Amniotic epithelial cell (primary cell): ENCODE results near the gene PEA15.

Experiments
- DNase-seq: peaks from one replicate; pipeline ENCODE4 v3.0.0-alpha.2; 2010; ENCODE audit warnings: low read depth

The PEA15 gene, protein sequence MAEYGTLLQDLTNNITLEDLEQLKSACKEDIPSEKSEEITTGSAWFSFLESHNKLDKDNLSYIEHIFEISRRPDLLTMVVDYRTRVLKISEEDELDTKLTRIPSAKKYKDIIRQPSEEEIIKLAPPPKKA

DNA sequence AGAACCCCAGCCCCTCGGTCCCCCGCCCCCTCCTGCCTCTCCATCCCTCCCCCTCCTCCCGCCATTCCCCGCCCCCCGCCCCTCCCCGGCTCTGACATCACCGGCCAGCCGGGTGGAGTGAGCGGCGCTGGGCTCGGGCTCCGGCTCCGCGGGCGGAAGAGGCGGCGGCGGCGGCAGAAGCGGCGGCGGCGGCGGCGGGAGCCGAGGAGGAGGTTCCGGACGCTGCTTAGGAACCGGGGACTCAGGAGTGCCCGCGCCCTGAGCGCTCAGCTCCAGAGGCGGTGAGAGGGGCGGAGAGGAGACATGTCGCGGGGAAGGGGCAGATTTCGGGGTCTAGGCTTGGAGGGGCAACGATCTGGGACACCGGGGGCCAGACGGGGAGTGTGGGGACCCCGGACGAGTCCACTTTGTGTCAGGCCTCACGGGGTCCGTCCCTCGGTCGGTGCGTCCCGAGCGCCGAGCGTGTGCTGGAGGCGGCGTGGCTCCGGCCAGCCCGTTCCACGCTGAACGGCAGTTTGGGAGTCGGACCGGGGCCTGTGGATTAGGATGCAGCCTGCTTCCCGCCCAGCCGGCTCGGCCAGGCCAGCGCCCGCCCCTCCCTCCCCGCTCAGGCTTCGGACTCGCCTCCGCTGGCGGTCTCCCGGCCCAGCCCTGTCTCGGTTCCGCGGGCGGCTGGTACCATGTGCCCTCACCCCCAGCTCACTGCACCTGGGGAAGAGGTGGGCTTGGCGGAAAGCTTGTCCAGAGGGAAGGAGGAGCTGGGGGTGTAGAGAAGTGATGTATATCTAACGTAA, at the start of gene PEA15:
TSS of gene PEA15 (plus strand) at position 143 of the 794 bp plus-strand sequence. CDS start 6,161 bp downstream, outside the sequence.
- peak; percentile 49 for DNase-seq

- DNase-seq = no peak
Measured at GRCh38 chr1:160156361-160156760, 48.8 kb upstream of the PEA15 start.

DNA sequence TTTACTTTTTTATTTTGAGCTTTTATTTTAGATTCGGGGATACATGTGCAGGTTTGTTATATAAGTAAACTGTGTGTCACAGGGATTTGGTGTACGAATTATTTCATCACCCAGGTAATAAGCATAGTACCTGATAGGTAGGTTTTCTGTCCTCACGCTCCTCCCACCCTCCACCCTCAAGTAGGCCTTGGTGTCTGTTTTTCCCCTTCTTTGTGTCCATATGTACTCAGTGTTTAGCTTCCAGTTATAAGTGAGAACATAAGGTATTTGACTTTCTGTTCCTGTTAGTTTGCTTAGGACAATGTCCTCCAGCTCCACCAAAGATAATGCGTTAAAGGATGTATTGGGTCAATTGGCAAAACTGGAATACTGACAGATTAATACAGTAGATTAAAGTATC, 48.0 kb upstream of the PEA15 start:
- no peak for DNase-seq

DNA sequence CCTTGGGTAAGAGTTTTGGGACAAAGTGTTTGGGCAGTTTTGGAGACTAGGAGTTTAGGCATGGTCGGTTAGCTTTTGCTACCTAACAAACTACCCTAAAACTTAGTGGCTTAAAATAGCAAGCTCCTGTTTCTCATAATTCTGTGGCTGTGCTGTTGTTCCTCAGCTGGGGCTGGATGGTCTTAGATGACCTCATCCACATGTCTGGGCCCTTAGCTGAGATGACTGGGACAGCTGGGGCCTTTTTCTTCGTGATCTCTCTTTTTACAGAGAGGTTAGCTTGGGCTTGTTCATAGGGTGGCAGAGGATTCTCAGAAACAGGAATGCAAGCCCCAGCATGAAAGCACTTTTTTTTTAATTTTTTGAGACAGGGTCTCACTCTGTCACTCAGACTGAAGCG, 47.2 kb upstream of the PEA15 start:
- no peak for DNase-seq

GRCh38 chr1:160158534-160158933, 46.6 kb upstream of the PEA15 start:
- no peak for DNase-seq

- DNase-seq = no peak
Measured at GRCh38 chr1:160159846-160160245, 45.3 kb upstream of the PEA15 start.

GRCh38 chr1:160161965-160162705, 43.0 kb upstream of the PEA15 start:
- DNase-seq = peak; percentile 15

GRCh38 chr1:160162931-160163330, 42.3 kb upstream of the PEA15 start:
- no peak for DNase-seq

DNA sequence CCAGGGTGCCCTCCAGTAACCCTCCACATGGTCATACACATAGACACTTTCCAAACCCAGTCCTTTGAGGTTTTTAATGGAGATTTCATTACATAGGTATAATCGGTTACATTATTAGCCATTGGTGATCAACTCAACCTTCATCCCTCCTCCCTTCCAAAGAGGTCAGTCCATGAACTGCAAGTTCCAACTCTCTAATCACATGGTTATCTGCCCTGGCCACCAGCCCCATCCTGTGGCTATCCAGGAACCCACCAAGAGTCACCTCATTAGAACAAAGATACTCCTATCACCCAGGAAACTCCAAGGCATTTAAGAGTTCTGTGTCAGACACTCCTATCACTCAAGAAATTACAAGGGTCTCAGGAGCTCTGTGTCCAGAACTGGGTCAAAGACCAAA, 41.6 kb upstream of the PEA15 start:
- no peak for DNase-seq

DNA sequence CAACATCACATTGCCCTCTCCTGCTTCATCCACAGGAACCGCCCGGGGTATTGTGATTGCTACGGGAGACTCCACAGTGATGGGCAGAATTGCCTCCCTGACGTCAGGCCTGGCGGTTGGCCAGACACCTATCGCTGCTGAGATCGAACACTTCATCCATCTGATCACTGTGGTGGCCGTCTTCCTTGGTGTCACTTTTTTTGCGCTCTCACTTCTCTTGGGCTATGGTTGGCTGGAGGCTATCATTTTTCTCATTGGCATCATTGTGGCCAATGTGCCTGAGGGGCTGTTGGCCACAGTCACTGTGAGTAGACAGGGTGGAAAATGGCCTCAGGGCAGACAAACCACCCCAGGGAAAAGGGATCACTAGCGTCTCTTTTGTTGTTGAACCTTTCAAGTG, 41.1 kb upstream of the PEA15 start:
- no peak for DNase-seq

DNA sequence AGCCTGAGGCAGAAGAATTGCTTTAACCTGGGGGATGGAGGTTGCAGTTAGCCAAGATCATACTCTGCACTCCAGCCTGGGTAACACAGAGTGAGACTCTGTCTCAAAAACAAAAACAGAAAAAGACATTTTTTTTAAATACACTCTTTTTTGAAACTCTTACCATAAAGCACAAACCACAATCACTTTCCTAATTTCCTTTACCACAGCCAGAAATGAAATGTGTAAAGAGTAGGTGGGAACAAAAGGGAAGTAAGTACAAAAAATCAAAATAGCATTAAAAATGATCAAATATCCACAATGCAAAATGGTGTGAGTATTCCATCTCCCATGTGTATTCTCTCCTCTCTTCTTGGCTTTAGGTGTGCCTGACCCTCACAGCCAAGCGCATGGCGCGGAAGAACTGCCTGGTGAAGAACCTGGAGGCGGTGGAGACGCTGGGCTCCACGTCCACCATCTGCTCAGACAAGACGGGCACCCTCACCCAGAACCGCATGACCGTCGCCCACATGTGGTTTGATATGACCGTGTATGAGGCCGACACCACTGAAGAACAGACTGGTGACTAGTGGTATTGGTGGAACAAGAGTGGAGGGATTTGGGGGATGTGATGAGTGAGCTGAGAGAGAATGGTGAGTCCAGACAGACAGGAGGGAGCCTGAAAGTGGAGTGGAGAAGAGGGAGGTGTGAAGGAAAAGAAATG, 38.9 kb upstream of the PEA15 start:
- DNase-seq = no peak

- no peak for DNase-seq
Measured at GRCh38 chr1:160167056-160167455, 38.1 kb upstream of the PEA15 start.

DNA sequence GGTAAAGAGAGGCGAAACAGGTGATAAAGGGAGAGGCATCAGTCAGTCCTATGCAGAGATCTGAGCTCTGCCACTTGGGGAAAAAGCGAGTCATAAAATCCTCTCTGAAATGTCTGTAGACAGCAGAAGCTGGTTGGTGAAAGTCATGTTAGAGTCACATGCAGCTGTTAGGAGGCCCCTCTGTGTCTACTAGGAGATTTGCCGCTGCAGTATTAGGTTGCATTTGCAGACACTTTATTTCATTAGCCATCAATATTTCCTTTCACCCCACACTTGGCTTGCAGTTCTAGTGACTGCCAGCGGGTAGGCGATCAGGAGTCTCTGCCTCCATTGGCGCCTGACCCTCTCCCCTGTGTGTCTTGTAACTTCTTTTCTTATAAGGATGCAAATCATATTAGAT, 37.6 kb upstream of the PEA15 start:
- no peak for DNase-seq

DNA sequence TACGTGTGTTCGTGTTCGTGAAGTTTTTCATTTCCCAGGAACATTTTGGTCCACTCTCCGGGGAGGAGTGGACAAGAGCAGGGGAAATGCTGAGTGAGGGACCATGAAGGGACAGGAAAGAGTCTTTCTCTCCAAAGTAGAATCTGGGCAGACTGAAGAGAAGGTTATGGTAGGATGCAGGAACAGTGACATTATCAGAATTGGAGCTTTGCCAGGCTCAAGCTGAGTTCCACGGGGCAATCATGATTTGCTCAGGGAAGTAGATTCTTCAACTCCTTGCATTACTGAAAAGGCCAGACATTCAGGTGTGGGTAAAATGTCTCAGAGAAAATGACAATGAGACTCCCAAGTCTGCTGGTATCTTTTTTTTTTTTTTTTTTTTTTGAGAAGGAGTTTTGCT, 37.2 kb upstream of the PEA15 start:
- DNase-seq = no peak

- no peak for DNase-seq
Measured at GRCh38 chr1:160168609-160169369, 36.4 kb upstream of the PEA15 start.

DNA sequence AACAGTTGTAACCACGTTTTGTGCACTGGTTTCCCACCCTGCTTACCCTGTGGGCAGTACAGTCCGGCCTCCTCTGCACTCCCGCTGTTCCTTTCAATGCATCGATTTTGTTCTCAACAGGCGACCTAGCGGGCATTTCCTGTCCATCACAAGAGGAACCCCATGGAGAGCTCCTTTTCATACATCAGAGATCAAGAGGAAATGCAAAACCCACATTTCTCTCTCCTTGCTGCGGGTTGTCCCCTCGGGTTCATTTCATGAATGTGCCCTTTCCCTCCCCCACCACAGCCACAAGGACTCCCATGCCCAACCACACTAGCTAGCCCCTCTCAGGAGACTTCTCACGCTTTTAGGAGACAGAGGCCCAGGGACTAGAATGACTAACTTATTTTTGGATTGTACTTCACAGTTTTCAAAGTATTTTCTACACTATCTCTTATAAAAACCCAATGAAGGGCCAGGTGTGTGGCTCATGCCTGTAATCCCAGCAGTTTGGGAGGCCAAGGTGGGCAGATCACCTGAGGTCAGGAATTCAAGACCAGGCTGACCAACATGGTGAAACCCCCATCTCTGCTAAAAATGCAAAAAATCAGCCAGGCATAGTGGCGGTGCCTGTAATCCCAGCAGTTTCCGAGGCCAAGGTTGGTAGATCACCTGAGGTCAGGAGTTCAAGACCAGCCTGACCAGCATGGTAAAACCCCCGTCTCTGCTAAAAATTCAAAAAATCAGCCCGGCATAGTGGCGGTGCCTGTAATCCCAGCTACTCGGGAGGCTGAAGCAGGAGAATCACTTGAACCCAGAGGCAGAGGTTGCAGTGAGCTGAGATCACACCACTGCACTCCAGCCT, 35.4 kb upstream of the PEA15 start:
- DNase-seq = no peak

- DNase-seq = peak; percentile 12
Measured at GRCh38 chr1:160171354-160171753, 33.8 kb upstream of the PEA15 start.

- no peak for DNase-seq
Measured at GRCh38 chr1:160171980-160172379, 33.2 kb upstream of the PEA15 start.

- peak; percentile 7 for DNase-seq
Measured at GRCh38 chr1:160177231-160177630, 28.0 kb upstream of the PEA15 start.

GRCh38 chr1:160177667-160178066, 27.5 kb upstream of the PEA15 start:
- no peak for DNase-seq

GRCh38 chr1:160178731-160179130, 26.5 kb upstream of the PEA15 start:
- no peak for DNase-seq
